Fibroblast of pulmonary artery (primary cell): Measurements from ENCODE around the gene AXIN1.

Experiments used
- DNase-seq: peaks from one replicate; pipeline ENCODE4 v3.0.0-alpha.2; 2010; ENCODE audit warnings: low read depth
- H3K4me3 ChIP-seq: replicated peaks from 2 replicates; pipeline ENCODE4 v1.5.1; 2011; ENCODE audit warnings: low read depth, mild to moderate bottlenecking, control low read depth, low read length, moderate library complexity
- CTCF ChIP-seq: IDR thresholded peaks from 2 replicates; pipeline ENCODE4 v1.5.1; 2011; ENCODE audit warnings: mild to moderate bottlenecking, control low read depth, low read length, inconsistent platforms; ENCODE audit errors: missing control alignments

AXIN1 gene

GRCh38 chr16:276426-277077 is 76.0 kb downstream of the AXIN1 start:
- no peak for DNase-seq
- no peak overlapping the region for H3K4me3 ChIP-seq
- no peak for TF ChIP-seq CTCF

GRCh38 chr16:275786-276232 is 76.7 kb downstream of the AXIN1 start, which contains the start of gene RGS11:
RGS11 (minus strand) TSS chr16:275944; CDS start chr16:275911, 33 bp downstream.
- no peak for DNase-seq
- TF ChIP-seq CTCF = no peak
- peak within 1 kb of the TSS; percentile 28 for H3K4me3 ChIP-seq

GRCh38 chr16:275041-275641 is 77.4 kb downstream of the AXIN1 start:
- no peak for TF ChIP-seq CTCF
- peak overlapping the region; percentile 28 for H3K4me3 ChIP-seq
- no peak for DNase-seq

- no peak overlapping the region for H3K4me3 ChIP-seq
- no peak for DNase-seq
- TF ChIP-seq CTCF = no peak
Observed at GRCh38 chr16:273547-274421, 78.7 kb downstream of the AXIN1 start.

GRCh38 chr16:272633-273546 is 79.6 kb downstream of the AXIN1 start:
- no peak overlapping the region for H3K4me3 ChIP-seq
- no peak for DNase-seq
- no peak for TF ChIP-seq CTCF
